A673 (cell line): ENCODE measurements around the gene ACSF2. TPM values are rescaled to one million over a fixed set of nuclear protein-coding genes. Genes with fewer than 3 reads are reported as not detected.

ENCODE experiments used
- BruUV-seq: library from RNA; stranded (reverse); fragments of 400-500 nt; replicated peaks from 2 replicates; lab custom pipeline; 2021; lab: Mats Ljungman, UMichigan
- CTCF ChIA-PET: fragments of 300-600 bp; sonication (Branson Sonifier 250); formaldehyde crosslinking; loops from one replicate; lab custom pipeline; 2022; ENCODE audit warnings: antibody characterized with exemption; lab: Charles Lee
- POLR2A ChIA-PET: fragments of 300-600 bp; sonication (Branson Sonifier 250); formaldehyde crosslinking; loops from one replicate; lab custom pipeline; 2022; ENCODE audit warnings: antibody characterized with exemption; ENCODE audit not compliant: low non-redundant PET; lab: Charles Lee
- DNase-seq: peaks from one replicate; pipeline ENCODE4 v3.0.0-alpha.2; 2015; ENCODE audit warnings: low spot score
- H3K27ac ChIP-seq: fragments of 200-600 bp; sonication (generic); 2 replicates; pipeline ENCODE4 v1.5.1; 2016; ENCODE audit warnings: mixed run types, low read depth, mild to moderate bottlenecking, mixed read lengths, antibody characterized with exemption, low read length; ENCODE audit not compliant: poor library complexity, severe bottlenecking
- H3K27me3 ChIP-seq: fragments of 200-600 bp; sonication (generic); replicated peaks from 2 replicates; pipeline ENCODE4 v1.6.1; 2017; ENCODE audit warnings: mixed run types, low read depth, mild to moderate bottlenecking, mixed read lengths, antibody characterized with exemption, low read length; ENCODE audit not compliant: insufficient read depth, poor library complexity
- H3K36me3 ChIP-seq: fragments of 200-600 bp; sonication (generic); 2 replicates; pipeline ENCODE4 v1.6.1; 2016; ENCODE audit warnings: mixed run types, mild to moderate bottlenecking, mixed read lengths, antibody characterized with exemption, low read length; ENCODE audit not compliant: insufficient read depth, poor library complexity, severe bottlenecking
- H3K4me1 ChIP-seq: fragments of 200-600 bp; sonication (generic); 2 replicates; pipeline ENCODE4 v1.6.1; 2017; ENCODE audit warnings: mixed run types, mild to moderate bottlenecking, mixed read lengths, antibody characterized with exemption, low read length; ENCODE audit not compliant: insufficient read depth, poor library complexity, severe bottlenecking
- H3K4me3 ChIP-seq: fragments of 200-600 bp; sonication (generic); 2 replicates; pipeline ENCODE4 v1.5.1; 2016; ENCODE audit warnings: low read depth, mixed run types, mild to moderate bottlenecking, mixed read lengths, low read length; ENCODE audit not compliant: poor library complexity, severe bottlenecking
- H3K9me3 ChIP-seq: fragments of 200-600 bp; sonication (generic); 2 replicates; pipeline ENCODE4 v1.6.1; 2016; ENCODE audit warnings: mixed run types, low read depth, mild to moderate bottlenecking, mixed read lengths, antibody characterized with exemption, low read length; ENCODE audit not compliant: poor library complexity, severe bottlenecking
- CTCF ChIP-seq: fragments of 300-800, 200-600 bp; sonication (generic); conservative IDR thresholded peaks from 2 replicates; pipeline ENCODE4 v1.5.1; 2017; ENCODE audit warnings: low read depth, mild to moderate bottlenecking, antibody characterized with exemption, low read length, moderate library complexity, mixed read lengths
- EZH2 ChIP-seq: fragments of 200-600 bp; sonication (generic); IDR thresholded peaks from 2 replicates; pipeline ENCODE4 v1.6.1; 2017; ENCODE audit warnings: borderline replicate concordance, low read depth, mild to moderate bottlenecking, mixed read lengths, antibody characterized with exemption, low read length; ENCODE audit not compliant: poor library complexity, severe bottlenecking
- intact Hi-C: fragments of 100-400 bp; cut with micrococcal nuclease; formaldehyde crosslinking; loops from one replicate; pipeline ENCODE4 v1.10.0; 2022; ENCODE audit not compliant: unreplicated experiment
- total RNA-seq: library from RNA; stranded (reverse); gene quantifications from 2 replicates; pipeline ENCODE4 v1.2.3, GENCODE V29; 2021

ACSF2 gene
- total RNA-seq, 1 experiment from 2014 or later, result 4.1 TPM

GRCh38 chr17:50406578-50406977 lies 19.4 kb upstream of the ACSF2 start:
- ChIA-PET POLR2A (no interaction called here), CTCF (interaction anchor here (1.4 kb wide), 1 partner anchor 9 kb away, joined by 3 read pairs; the partner anchor contains the start of gene LRRC59)
- H3K4me1 ChIP-seq, result no peaks in the 10 kb centered on the region
- H3K9me3 ChIP-seq, result no peaks in the 10 kb centered on the region
- intact Hi-C loops, result no loop called here
- no peaks in the 10 kb centered on the region for H3K27me3 ChIP-seq
- no peak overlapping the region for H3K27ac ChIP-seq
- TF ChIP-seq EZH2 (no peak), CTCF (no peak)
- no TSS peak for BruUV-seq
- H3K4me3 ChIP-seq, result no peak overlapping the region
- no peaks in the 10 kb centered on the region for H3K36me3 ChIP-seq
- no peak for DNase-seq

GRCh38 chr17:50407921-50408320 lies 18.1 kb upstream of the ACSF2 start:
- TF ChIP-seq EZH2, result no peak
- TF ChIP-seq CTCF, result no peak
- no peaks in the 10 kb centered on the region for H3K36me3 ChIP-seq
- no peaks in the 10 kb centered on the region for H3K27me3 ChIP-seq
- ChIA-PET CTCF (interaction anchor here (0.8 kb wide), 1 partner anchor 11 kb away, joined by 4 read pairs; no protein-coding TSS in a partner anchor), POLR2A (no interaction called here)
- no peaks in the 10 kb centered on the region for H3K4me1 ChIP-seq
- H3K4me3 ChIP-seq, result no peak overlapping the region
- H3K9me3 ChIP-seq, result no peaks in the 10 kb centered on the region
- DNase-seq, result no peak
- intact Hi-C loops, result no loop called here
- H3K27ac ChIP-seq, result no peak overlapping the region
- BruUV-seq, result no TSS peak

- H3K4me1 ChIP-seq, result no peaks in the 10 kb centered on the region
- BruUV-seq, result no TSS peak
- H3K36me3 ChIP-seq, result no peaks in the 10 kb centered on the region
- TF ChIP-seq CTCF, result no peak
- TF ChIP-seq EZH2, result no peak
- no peak overlapping the region for H3K27ac ChIP-seq
- no peaks in the 10 kb centered on the region for H3K9me3 ChIP-seq
- CTCF ChIA-PET, result no interaction called here
- H3K27me3 ChIP-seq, result no peaks in the 10 kb centered on the region
- no peak overlapping the region for H3K4me3 ChIP-seq
- DNase-seq, result no peak
- POLR2A ChIA-PET, result no interaction called here
- intact Hi-C loops, result no loop called here
Observed at GRCh38 chr17:50412188-50412732, 13.8 kb upstream of the ACSF2 start.
